Karpas-422 (cell line): ENCODE measurements around the gene UST. TPM values are rescaled to one million over a fixed set of nuclear protein-coding genes. Genes with fewer than 3 reads are reported as not detected.
"Not testable (repeated sequence)": the region's sequence is repeated elsewhere in the genome, so short reads cannot be mapped to it uniquely, and the experiment has no call there.

Source experiments
- DNase-seq: peaks from one replicate; pipeline ENCODE4 v3.0.0-alpha.2; 2015
- H2AFZ ChIP-seq: fragments of 200-600 bp; sonication (generic); 2 replicates; pipeline ENCODE4 v1.6.1; 2014; ENCODE audit warnings: antibody characterized with exemption, low read length, mixed read lengths
- H3K27ac ChIP-seq: fragments of 200-600 bp; sonication (generic); 2 replicates; pipeline ENCODE4 v1.5.1; 2014; ENCODE audit warnings: mild to moderate bottlenecking, low read length, moderate library complexity
- H3K27me3 ChIP-seq: fragments of 200-600 bp; sonication (generic); 2 replicates; pipeline ENCODE4 v1.6.1; 2014; ENCODE audit warnings: low read length, mixed read lengths
- H3K36me3 ChIP-seq: fragments of 200-600 bp; sonication (generic); 2 replicates; pipeline ENCODE4 v1.6.1; 2014; ENCODE audit warnings: low read length, mixed read lengths; ENCODE audit not compliant: insufficient read depth
- H3K4me1 ChIP-seq: fragments of 200-600 bp; sonication (generic); 2 replicates; pipeline ENCODE4 v1.6.1; 2014; ENCODE audit warnings: mild to moderate bottlenecking, low read length, mixed read lengths
- H3K4me2 ChIP-seq: fragments of 200-600 bp; sonication (generic); 2 replicates; pipeline ENCODE4 v1.6.1; 2014; ENCODE audit warnings: low read length, low read depth, mild to moderate bottlenecking; ENCODE audit not compliant: poor library complexity, severe bottlenecking
- H3K4me3 ChIP-seq: fragments of 200-600 bp; sonication (generic); 2 replicates; pipeline ENCODE4 v1.5.1; 2014; ENCODE audit warnings: mild to moderate bottlenecking, antibody characterized with exemption, low read length, mixed read lengths
- H3K79me2 ChIP-seq: fragments of 200-600 bp; sonication (generic); 2 replicates; pipeline ENCODE4 v1.6.1; 2014; ENCODE audit warnings: mild to moderate bottlenecking, low read length, mixed read lengths
- H3K9ac ChIP-seq: fragments of 200-600 bp; sonication (generic); 2 replicates; pipeline ENCODE4 v1.6.0; 2014; ENCODE audit warnings: low read length
- H3K9me2 ChIP-seq: fragments of 200-600 bp; sonication (generic), shearing (Covaris generic); replicated peaks from 2 replicates; pipeline ENCODE4 v1.6.0; 2014; ENCODE audit warnings: mild to moderate bottlenecking, low read length, moderate library complexity; ENCODE audit not compliant: insufficient read depth
- H3K9me3 ChIP-seq: fragments of 300-700, 200-600 bp; sonication (generic); 2 replicates; pipeline ENCODE4 v1.6.1; 2014; ENCODE audit warnings: low read length, mixed read lengths
- H4K20me1 ChIP-seq: fragments of 200-600 bp; sonication (generic); 2 replicates; pipeline ENCODE4 v1.6.1; 2014; ENCODE audit warnings: mild to moderate bottlenecking, antibody characterized with exemption, low read length, low read depth; ENCODE audit not compliant: insufficient read depth
- total RNA-seq: library from RNA; depleted of rRNA; stranded (reverse); fragments of >200 nt; shearing (Covaris generic); gene quantifications from 2 replicates; pipeline ENCODE4 v1.2.3, GENCODE V29; 2014; ENCODE audit warnings: low replicate concordance

Gene UST
- total RNA-seq, 1 experiment from 2014 or later, result 0.15 TPM

DNA sequence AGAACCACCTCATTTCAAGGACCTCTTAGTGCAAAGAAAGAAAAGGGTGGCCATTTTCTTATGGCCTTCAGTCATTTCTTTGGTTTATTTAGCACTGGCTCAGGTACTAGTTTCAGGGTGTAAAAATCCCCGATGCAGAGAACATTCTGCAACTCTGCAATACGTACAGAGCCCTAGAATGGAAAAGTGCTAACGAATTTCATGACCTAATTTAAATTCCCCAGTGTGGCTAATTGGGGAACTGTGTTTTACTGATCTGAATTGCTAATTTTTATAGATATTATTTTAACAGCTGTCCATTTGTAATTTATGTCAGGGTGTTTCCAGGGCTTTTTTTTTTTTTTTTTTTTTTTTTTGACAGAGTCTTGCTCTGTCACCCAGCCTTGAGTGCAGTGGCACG is 160.7 kb downstream of the UST start:
- no peaks in the 10 kb centered on the region for H3K9me2 ChIP-seq

DNA sequence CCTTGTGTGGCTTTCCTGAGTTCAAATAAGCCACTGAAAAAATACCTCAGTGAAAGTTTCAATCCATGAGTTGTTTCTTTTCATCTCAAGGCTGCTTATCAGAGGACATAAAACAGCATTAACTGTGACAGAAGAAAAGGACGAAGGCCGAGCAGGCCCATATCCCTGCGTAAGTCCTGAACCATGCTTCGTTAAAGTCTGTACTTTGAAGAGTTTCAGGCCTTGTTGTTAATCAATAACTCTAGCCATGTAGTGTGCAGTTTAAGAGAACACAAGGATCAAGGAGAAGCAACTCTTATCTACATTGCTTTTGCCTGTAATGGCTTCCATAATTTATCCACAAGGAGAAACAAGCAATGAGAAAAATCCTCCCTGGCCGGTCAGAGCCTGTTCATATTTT is 165.4 kb downstream of the UST start:
- Histone ChIP-seq H3K9me2 (no peaks in the 10 kb centered on the region), H3K4me1 (no peaks in the 10 kb centered on the region), H3K27me3 (no peaks in the 10 kb centered on the region), H4K20me1 (no peaks in the 10 kb centered on the region), H3K79me2 (no peaks in the 10 kb centered on the region), H3K9me3 (no peaks in the 10 kb centered on the region), H3K36me3 (no peaks in the 10 kb centered on the region), H3K9ac (no peak overlapping the region), H3K4me3 (no peak overlapping the region), H3K27ac (no peak overlapping the region), H3K4me2 (no peak overlapping the region), H2AFZ (no peak overlapping the region)
- DNase-seq, result no peak

More for the DNA sequence above, 160.7 kb downstream of the UST start:
- no peaks in the 10 kb centered on the region for H3K36me3 ChIP-seq
- no peaks in the 10 kb centered on the region for H3K79me2 ChIP-seq
- no peaks in the 10 kb centered on the region for H3K9me3 ChIP-seq
- no peak overlapping the region for H3K4me3 ChIP-seq
- no peak overlapping the region for H3K4me2 ChIP-seq
- no peak for DNase-seq
- H4K20me1 ChIP-seq, result no peaks in the 10 kb centered on the region
- no peak overlapping the region for H3K27ac ChIP-seq
- no peak overlapping the region for H2AFZ ChIP-seq
- H3K4me1 ChIP-seq, result no peaks in the 10 kb centered on the region
- no peaks in the 10 kb centered on the region for H3K27me3 ChIP-seq
- no peak overlapping the region for H3K9ac ChIP-seq

DNA sequence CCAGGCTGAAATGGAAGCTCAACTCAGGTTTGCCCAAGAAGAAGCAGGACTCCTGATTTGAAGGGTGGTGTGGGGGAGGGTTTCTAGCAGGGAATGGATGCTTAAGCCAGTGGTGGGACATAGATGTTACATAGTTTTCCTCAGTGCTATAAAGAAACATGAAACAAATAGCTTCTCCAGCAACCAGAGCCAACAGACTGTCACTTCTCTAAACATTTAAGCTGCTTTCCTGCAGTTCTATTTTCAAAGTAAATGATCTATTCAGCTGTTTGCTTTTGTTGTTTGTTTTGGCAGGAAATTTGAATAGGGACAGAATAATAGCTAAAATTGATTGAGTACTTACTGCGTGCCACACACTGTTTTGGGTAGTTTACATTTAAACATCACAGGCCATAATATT is 169.0 kb downstream of the UST start:
- no peaks in the 10 kb centered on the region for H3K27me3 ChIP-seq
- H3K4me3 ChIP-seq, result no peak overlapping the region
- H3K36me3 ChIP-seq, result no peaks in the 10 kb centered on the region
- no peaks in the 10 kb centered on the region for H3K9me2 ChIP-seq
- H4K20me1 ChIP-seq, result no peaks in the 10 kb centered on the region
- H2AFZ ChIP-seq, result no peak overlapping the region
- no peaks in the 10 kb centered on the region for H3K79me2 ChIP-seq
- no peak overlapping the region for H3K4me2 ChIP-seq
- no peak overlapping the region for H3K9ac ChIP-seq
- no peaks in the 10 kb centered on the region for H3K9me3 ChIP-seq
- H3K4me1 ChIP-seq, result no peaks in the 10 kb centered on the region
- H3K27ac ChIP-seq, result no peak overlapping the region
- DNase-seq, result no peak

DNA sequence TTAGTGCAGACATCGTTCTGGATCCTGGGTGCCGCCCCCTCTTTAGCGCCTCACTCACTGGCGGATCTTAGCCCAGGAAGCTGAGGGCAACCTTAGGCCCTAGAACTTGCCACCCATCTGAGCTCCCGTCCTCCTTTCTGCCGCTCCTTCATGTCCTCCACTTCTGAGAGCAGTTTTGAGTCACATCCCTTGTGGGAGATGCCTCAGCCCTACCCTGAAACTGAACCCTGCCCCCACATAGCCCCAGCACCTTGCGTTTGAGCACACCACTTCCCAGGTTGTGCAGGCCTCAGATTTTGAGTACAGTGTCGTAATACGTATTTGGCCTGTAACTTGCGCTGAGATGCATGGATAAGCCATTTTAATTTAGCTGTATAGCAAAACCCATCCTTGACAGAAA is 169.7 kb downstream of the UST start:
- H3K36me3 ChIP-seq, H3K9ac ChIP-seq, H3K9me3 ChIP-seq, H3K79me2 ChIP-seq, H4K20me1 ChIP-seq, H3K9me2 ChIP-seq, H3K4me3 ChIP-seq, H3K4me1 ChIP-seq, H3K4me2 ChIP-seq, H3K27ac ChIP-seq, H2AFZ ChIP-seq, H3K27me3 ChIP-seq, DNase-seq: not testable (repeated sequence)

DNA sequence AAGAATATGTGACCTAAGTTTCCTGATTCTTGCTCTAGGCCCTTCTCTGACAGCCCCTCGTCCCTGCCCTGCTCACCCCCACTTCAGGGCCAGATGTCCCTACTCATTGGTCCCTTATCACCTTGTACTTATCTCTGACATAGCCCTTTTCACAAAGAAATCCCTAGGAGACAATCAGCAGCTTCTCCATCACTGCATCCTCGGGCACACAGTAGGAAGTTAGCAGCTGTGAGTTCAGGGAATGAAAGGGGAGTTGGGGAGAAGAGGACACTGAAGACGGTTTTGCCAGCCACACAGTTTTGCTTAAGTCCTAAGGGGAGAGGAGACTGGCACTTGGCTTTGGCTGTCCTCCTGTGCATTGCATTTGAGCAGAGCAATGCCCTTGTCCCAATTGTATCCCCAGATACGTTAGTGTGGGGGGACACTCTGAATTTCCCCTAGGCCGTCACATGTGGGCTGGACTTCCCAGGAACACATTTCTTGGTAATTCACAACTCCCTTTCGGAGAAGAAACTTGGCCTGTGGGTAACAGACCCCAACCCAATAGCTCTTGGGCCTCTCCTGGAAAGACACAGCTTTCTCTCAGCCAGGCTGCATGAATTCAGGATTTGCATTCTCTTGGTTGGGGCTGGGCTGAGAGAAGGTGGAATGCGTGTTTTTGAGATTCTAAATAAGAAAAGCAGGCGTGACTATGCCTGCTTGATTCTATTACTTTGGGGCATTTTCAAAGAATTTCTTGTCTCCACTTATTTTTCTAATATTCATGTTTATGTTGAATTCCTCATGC is 177.6 kb downstream of the UST start:
- no peaks in the 10 kb centered on the region for H3K27me3 ChIP-seq
- no peak overlapping the region for H3K4me2 ChIP-seq
- H3K4me1 ChIP-seq, result no peaks in the 10 kb centered on the region
- no peaks in the 10 kb centered on the region for H3K9me3 ChIP-seq
- DNase-seq, result no peak
- no peak overlapping the region for H2AFZ ChIP-seq
- H3K9me2 ChIP-seq, result no peaks in the 10 kb centered on the region
- no peak overlapping the region for H3K4me3 ChIP-seq
- no peaks in the 10 kb centered on the region for H3K36me3 ChIP-seq
- no peaks in the 10 kb centered on the region for H4K20me1 ChIP-seq
- H3K27ac ChIP-seq, result no peak overlapping the region
- H3K79me2 ChIP-seq, result no peaks in the 10 kb centered on the region
- H3K9ac ChIP-seq, result no peak overlapping the region

DNA sequence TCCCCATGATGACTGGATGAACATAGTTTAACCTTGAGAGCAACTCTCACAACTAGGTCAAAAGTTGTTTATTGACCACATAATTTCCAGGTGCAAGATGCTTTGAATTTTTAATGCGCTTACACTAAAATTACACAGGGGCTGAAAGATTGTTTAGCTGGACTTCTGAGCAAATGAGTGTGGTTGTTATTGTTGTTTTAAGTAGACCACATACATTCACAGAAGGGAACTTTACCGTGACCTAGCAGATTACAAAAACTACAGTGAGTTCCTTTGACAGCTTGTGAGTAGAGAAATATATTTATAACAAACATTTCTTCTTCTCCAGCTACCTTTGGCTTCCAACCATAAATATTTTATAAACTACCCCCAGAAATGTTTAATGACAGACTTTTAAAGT is 178.9 kb downstream of the UST start:
- Histone ChIP-seq H3K36me3 (no peaks in the 10 kb centered on the region), H3K4me1 (no peaks in the 10 kb centered on the region), H3K9me3 (no peaks in the 10 kb centered on the region), H3K79me2 (no peaks in the 10 kb centered on the region), H3K27me3 (no peaks in the 10 kb centered on the region), H3K4me2 (no peak overlapping the region), H3K4me3 (no peak overlapping the region), H3K27ac (no peak overlapping the region), H3K9ac (no peak overlapping the region), H4K20me1 (no peaks in the 10 kb centered on the region), H3K9me2 (no peaks in the 10 kb centered on the region), H2AFZ (no peak overlapping the region)
- no peak for DNase-seq

DNA sequence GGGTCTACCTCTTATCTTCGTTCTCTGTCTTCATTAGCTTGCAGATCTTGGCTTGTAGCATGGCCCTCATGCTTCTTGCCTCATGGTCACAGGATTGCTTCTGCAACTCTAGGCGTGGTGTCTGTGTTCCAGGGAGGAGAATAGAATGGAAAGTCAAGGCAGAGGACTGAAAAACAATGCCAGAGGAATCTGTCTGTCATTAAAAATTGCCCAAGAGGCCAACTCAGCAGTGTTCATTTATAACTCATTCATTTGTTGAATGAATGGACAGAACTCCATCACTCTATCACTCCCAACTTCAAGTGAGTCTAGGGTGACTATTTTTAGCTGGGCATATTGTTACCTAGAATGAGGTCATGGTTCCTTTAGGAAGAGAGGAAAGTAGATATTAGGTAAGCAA is 179.6 kb downstream of the UST start:
- no peak overlapping the region for H3K27ac ChIP-seq
- H3K36me3 ChIP-seq, result no peaks in the 10 kb centered on the region
- H3K4me1 ChIP-seq, result no peaks in the 10 kb centered on the region
- no peaks in the 10 kb centered on the region for H3K9me2 ChIP-seq
- H2AFZ ChIP-seq, result no peak overlapping the region
- DNase-seq, result no peak
- no peaks in the 10 kb centered on the region for H3K79me2 ChIP-seq
- no peak overlapping the region for H3K4me3 ChIP-seq
- H3K4me2 ChIP-seq, result no peak overlapping the region
- H3K9me3 ChIP-seq, result no peaks in the 10 kb centered on the region
- H4K20me1 ChIP-seq, result no peaks in the 10 kb centered on the region
- H3K9ac ChIP-seq, result no peak overlapping the region
- H3K27me3 ChIP-seq, result no peaks in the 10 kb centered on the region

DNA sequence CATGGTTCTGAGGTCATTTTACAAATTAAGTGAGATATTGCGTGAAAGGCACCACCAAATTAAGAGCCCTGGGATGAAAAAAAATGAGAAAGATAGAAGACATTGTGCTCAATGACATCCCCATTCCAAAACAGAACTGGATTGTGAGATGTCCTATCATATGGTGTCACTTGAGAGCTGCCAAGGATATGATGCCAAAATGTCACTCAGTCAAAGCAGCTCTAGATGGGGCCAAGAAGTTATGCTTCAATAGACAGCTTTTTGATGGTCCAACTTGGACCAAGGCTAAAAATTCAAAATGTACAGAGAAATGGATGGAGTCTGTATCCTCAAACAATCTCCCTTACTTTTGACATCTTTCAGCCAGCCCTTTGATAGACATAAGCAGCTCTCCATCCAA is 180.8 kb downstream of the UST start:
- Histone ChIP-seq H4K20me1 (no peaks in the 10 kb centered on the region), H3K27me3 (no peaks in the 10 kb centered on the region), H3K27ac (no peak overlapping the region), H2AFZ (no peak overlapping the region), H3K9me3 (no peaks in the 10 kb centered on the region), H3K4me3 (no peak overlapping the region), H3K9ac (no peak overlapping the region), H3K36me3 (no peaks in the 10 kb centered on the region), H3K4me1 (peaks cover 6% of the 10 kb centered on the region; the same call in 1 of the 2 replicates), H3K4me2 (no peak overlapping the region), H3K79me2 (no peaks in the 10 kb centered on the region), H3K9me2 (no peaks in the 10 kb centered on the region)
- DNase-seq, result no peak
